Tibial nerve (tissue), 4 donors: ENCODE results near the gene MPST.

ENCODE experiments used
- EP300 ChIP-seq, 2 donors: sonication (generic); formaldehyde crosslinking; IDR thresholded peaks; one replicate each; pipeline ENCODE4 v1.6.1; 2017; ENCODE audit warnings: antibody characterized with exemption in 2 of 2, mild to moderate bottlenecking in 1 of 2
- POLR2A ChIP-seq, 2 donors: fragments of 450-650 bp; IDR thresholded peaks; one replicate each; pipeline ENCODE4 v1.6.1; 2017; ENCODE audit warnings: antibody characterized with exemption in 2 of 2, mild to moderate bottlenecking in 2 of 2, moderate library complexity in 2 of 2
- TF ChIP-seq, protein P1 (sequence below), 5 experiments: fragments of 200-600 bp in 3 of 5; fragments of 450-650 bp in 2 of 5; sonication (generic) in 3 of 5; IDR thresholded peaks; one replicate each; pipeline ENCODE4 v1.5.1; 2016 to 2019; ENCODE audit warnings: antibody characterized with exemption in 5 of 5, mild to moderate bottlenecking in 3 of 5, moderate library complexity in 2 of 5

DNA sequence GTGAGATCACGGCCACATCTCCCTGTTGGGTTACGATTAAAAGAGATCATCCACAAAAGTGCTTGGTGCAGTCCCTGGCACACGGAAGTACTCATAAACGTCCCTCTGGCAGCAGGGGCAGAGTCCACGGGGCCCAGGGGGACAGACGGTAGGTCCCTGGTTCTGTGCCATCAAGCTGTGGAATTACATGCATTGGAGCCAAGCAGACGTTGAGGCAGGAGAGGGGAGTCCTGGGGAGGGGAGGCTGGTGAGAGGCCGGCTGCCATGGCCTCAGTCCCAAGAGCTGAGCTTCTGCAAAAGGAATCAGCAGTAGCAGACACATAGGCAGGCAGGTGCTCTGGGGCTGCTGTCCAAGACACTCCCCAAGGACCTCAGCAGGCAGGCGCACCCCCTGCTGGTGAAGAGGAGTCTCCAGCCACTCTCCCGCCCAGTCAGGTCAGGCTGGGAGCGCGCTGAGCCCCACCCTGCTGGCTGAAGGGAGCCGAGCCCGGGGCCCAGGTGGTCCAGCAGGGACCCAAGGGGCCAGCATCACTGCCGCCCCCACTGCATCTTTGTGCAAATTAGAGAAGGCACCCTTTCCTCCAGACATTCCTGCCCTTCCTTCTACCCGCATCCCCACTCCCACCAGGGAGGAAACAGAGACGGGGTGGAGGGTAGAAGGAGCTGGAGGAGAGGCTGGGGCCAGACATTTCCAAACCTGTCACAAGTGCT, 24.4 kb downstream of the MPST start:
- no peak for TF ChIP-seq POLR2A (IDR thresholded peaks at IDR 0.05)
- TF ChIP-seq, protein P1, sequence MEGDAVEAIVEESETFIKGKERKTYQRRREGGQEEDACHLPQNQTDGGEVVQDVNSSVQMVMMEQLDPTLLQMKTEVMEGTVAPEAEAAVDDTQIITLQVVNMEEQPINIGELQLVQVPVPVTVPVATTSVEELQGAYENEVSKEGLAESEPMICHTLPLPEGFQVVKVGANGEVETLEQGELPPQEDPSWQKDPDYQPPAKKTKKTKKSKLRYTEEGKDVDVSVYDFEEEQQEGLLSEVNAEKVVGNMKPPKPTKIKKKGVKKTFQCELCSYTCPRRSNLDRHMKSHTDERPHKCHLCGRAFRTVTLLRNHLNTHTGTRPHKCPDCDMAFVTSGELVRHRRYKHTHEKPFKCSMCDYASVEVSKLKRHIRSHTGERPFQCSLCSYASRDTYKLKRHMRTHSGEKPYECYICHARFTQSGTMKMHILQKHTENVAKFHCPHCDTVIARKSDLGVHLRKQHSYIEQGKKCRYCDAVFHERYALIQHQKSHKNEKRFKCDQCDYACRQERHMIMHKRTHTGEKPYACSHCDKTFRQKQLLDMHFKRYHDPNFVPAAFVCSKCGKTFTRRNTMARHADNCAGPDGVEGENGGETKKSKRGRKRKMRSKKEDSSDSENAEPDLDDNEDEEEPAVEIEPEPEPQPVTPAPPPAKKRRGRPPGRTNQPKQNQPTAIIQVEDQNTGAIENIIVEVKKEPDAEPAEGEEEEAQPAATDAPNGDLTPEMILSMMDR (IDR thresholded peaks at IDR 0.05): peak; percentile 31 to 53 (median 46)
- TF ChIP-seq EP300 (IDR thresholded peaks at IDR 0.05): no peak
